NCI-H2081 (cell line): ENCODE data around the gene RGPD8.
"Not testable (repeated sequence)": the region's sequence is repeated elsewhere in the genome, so short reads cannot be mapped to it uniquely, and the experiment has no call there.

Source experiments
- DNase-seq, 2 experiments: peaks; one replicate each; lab custom pipeline; 2025; lab: John Stamatoyannopoulos, UW

RGPD8 gene

DNA sequence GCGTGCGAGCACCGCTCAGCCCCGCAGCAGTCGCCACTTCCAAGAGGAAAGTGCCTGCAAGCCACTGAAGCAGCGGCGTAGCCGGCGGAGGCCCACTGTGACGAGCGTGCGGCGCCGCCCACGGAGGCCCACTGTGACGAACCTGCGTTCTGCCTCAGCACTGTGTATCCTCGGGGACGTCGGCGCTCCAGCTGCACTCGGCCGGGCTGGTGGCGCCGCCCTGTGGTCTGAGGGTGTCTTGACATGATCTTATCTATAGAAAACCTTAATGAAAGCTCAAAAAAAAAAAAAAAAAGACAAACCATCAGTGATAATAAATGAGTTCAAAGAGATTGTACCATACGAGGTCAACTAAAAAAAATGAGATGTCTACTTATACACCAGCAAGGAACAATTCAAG lies at the start of gene RGPD8:
Gene RGPD8 (minus strand): TSS at position 166 of the 400 bp plus-strand sequence. CDS start 192 bp downstream, outside the sequence.
- DNase-seq: not testable (repeated sequence)

GRCh38 chr2:112483042-112483473 lies 49.6 kb upstream of the RGPD8 start:
- DNase-seq: peak; percentile 28 to 66

GRCh38 chr2:112482309-112483041 lies 49.0 kb upstream of the RGPD8 start:
- peak; percentile 10 to 61 for DNase-seq

DNA sequence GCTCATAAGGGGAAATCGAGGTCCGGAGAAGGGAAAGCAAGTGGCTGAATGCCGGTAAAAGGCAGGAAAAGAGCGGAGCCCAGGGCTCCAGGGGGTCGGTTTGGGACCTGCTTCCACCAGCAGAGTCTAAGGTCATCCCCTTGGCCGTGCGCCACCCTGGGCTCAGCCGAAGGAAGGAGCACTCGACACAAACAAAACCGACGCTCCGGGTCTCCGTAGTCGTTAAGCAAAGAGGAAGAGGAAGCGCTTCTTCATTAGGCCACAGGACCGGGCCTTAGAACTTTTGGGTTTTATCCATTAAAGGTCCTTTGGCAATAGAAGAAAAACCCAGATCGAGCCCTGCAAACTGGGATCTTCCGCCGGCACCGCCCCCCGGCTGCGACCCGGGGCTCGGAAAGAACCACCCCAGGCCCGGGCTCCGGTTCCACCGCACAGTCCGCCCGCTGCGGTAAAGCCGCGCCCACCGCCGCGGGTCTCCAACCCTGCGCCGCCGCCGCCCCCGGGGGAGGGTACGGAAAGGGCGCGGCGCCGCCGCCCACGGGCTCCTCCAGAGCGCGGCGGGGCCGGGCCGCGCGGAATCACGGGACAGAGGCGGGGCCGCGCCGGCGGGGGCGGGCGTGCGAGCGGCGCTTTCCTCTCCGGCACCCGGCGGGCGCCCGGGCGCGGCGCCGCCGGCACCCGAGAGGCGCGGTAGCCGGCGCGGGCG lies 48.2 kb upstream of the RGPD8 start, which contains the start of gene TTL:
Gene TTL (plus strand): TSS at position 629 of the 706 bp plus-strand sequence. CDS start 189 bp downstream, outside the sequence.
- peak; percentile 75 to 82 for DNase-seq

- peak; percentile 61 to 86 for DNase-seq
Observed at GRCh38 chr2:112481050-112481527, 47.6 kb upstream of the RGPD8 start.

DNA sequence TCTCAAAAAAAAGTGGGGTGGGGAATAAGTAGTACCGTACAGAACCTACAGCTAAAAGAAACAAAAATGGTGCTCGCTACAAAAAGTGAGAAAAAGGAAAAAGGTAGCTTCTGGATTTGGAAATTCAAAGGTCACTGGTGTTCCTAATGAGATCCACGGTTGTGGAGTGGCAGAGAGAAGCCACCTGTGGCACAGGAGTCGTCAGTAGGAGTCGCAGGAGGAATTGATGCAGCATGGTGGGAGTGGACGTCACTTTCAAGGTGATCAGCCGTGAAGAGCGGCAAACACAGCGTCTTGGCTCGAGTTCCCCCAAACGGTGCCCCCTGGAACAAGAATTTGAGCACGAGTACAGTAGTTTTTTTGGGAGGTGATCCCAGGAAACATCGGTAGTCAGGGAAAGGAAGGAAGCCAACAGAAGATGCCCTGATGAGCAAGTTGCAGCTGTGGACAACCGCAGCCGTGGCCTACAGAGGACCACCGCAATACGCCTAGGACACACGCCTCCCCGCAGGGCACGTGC lies 47.1 kb upstream of the RGPD8 start:
- no peak for DNase-seq

DNA sequence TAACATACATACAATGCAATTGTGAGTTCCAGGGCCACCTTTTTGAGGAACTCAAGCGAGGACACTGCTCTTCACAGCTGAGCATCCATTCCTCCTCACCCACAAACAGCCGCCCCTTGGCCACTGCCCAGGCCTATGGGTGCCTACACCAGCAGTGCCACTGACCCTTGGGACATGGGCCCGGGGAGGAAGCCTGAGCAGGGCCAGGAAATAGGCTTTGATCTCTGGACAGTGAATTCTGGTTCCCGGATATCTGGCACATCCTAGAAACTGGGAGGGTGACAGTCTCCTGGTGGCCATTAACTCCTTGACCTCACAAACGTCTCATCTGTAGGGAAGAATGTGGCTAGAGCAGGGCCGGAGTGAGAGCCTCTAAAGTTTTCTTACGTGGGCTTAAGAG lies 43.0 kb upstream of the RGPD8 start:
- no peak for DNase-seq

DNA sequence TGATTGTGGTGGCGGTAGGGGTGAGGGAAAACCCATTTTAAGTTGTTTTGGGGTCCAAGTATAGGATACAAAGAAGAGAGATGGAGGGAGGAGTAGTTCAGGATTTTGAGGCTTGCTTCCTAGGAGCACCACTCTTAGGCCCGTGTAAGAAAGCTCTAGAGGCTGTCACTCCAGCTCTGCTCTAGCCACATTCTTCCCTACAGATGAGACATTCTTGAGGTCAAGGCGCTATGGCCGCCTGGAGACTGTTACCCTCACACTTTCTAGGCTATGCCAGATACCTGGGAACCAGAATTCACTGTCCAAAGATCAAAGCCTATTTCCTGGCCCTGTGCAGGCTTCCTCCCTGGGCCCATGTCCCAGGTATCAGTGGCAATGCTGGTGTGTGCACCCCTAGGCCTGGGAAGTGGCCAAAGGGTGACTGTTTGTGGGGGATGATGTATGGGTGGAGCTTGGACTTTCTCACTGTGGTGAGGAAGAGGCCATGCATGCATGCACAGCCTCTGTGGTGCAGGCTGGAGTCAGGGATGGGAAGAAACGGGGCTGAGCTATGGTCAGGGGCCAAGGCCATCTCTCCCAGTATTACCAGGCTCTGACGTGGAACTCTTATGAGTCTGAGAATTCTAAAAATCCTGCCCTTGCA lies 41.5 kb upstream of the RGPD8 start:
- no peak for DNase-seq

- DNase-seq: no peak
Observed at GRCh38 chr2:112472547-112473263, 39.3 kb upstream of the RGPD8 start.

DNA sequence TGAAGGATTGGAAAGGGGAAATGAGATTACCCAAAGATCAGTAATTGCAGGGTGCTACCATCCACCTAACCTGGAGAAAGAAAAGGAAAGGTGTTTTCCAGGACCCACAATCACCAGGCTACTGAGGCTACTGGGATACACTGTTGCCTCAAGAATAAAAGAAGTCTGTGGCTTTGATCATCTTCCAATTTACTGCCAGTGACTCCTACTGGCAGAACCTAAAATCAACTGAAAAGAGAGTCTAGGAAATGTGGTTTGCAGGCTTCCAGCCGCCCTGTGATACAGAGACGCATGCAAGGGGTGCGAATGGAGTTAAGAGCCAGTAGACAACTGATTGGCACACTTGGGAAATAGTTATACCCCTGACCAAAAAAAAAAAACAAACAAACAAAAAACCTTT lies 31.9 kb upstream of the RGPD8 start:
- no peak for DNase-seq

DNA sequence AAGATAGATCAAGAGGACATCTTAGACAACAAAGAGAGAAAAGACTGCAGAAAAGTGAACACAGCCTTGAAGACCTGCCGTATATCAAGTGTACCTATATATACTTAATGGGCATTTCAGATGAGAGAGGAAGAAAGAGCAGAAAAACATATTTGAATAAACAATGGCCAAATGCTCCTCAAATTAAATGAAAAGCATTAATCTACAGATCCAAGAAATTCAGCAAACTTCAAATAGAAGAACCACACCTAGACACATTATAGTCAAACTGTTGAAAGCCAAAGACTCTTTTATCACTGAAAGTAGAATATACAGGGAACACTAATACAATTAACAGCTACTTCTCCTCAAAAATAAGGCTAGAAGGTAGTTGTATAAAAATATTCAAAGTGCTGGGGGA lies 29.8 kb upstream of the RGPD8 start:
- no peak for DNase-seq

DNA sequence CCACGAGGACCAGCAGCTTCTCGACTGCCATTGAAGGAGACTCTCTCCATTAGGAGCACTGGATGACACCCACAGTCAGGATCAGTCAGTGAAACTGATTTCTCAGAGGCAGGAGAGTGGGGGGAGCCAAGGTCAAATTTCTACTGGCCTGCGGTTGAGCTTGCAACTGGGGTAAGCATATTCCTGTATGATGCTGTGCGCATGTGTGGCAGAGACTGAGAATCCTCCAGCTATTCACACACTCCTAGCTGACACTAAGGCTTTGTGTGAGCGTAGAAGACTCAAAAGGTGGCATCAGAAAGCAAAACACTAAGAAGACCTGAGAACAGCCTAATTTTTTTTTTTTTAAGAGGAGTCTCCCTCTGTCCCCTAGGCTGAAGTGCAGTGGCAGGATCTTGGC lies 28.7 kb upstream of the RGPD8 start:
- DNase-seq: no peak

GRCh38 chr2:112459372-112459771 lies 25.9 kb upstream of the RGPD8 start:
- no peak for DNase-seq

DNA sequence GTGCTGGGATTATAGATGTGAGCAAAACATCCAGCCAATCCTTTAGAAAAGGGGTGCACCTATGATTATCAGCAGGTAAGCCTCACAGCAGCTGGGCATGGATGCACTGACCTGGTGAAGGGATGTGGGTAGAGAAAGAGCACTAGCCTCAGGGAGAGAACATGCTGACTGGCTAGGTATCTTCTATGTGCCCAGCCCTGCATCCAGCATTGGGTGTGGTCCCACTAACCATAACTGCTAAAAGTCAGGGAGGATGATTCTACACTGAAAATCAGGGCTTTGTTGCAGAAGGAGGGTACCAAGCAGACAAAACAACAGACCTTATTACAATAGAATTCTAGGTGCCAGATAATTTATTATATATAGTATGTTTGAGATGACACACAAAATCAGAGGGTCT lies 21.1 kb upstream of the RGPD8 start:
- DNase-seq: no peak

- no peak for DNase-seq
Observed at GRCh38 chr2:112451317-112451716, 17.9 kb upstream of the RGPD8 start.

DNA sequence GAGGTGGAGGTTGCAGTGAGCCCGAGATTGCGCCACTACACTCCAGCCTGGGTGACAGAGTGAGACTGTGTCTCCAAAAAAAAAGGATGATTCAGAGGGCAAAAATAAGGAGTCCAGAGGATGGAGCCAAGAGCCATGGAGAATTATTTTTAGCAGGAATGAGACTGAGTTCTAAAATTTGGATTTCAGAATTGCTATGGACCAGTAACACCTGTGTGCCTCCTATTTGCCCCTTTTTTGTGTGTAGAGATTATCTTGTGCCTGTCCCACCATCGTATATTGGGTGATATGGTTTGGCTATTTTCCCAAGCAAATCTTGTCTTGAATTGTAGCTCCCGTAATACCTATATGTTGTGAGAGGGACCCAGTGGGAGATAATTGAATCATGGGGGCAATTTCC lies 16.4 kb upstream of the RGPD8 start:
- no peak for DNase-seq

DNA sequence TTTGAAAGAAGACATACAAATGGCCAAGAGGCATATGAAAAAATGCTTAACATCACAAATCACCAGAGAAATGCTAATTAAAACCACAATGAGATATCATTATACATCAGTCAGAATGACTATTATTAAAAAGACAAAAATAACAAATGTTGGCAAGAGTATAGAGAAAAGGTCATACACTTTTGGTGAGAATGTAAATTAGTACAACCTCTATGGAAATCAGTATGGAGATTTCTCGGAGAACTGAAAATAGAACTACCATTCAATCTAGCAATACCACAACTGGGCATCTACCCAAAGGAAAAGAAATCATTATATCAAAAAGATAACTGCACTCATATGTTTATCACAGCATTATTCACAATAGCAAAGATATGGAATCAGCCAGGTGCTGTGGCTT lies 10.8 kb upstream of the RGPD8 start:
- DNase-seq: not testable (repeated sequence)

GRCh38 chr2:112438603-112439261 lies 5.3 kb upstream of the RGPD8 start:
- not testable (repeated sequence) for DNase-seq

DNA sequence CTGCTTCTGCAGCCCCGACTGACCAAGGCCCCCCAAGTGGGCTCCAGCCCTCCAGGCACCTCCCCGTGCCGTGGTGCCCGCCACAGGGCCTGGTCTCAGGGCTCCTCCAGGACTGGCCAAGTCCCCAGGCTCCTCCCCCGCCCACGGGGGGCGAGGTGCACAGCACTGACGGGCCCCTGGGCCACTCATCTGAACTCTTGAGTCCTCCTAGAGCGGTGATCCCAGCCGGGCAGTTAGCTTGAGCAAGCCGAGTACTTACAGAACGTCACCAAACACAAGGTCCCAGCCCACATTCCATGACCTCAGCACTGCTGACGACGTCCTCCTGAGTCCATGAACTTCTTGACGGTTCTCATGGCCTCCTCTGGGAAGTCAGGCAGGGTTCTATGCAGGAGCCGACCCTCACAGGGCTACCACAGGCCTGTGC lies 4.0 kb upstream of the RGPD8 start:
- not testable (repeated sequence) for DNase-seq

- not testable (repeated sequence) for DNase-seq
Observed at GRCh38 chr2:112436993-112437392, 3.5 kb upstream of the RGPD8 start.
